ENCODE data around the gene PIP5K1C.

The PIP5K1C gene

DNA sequence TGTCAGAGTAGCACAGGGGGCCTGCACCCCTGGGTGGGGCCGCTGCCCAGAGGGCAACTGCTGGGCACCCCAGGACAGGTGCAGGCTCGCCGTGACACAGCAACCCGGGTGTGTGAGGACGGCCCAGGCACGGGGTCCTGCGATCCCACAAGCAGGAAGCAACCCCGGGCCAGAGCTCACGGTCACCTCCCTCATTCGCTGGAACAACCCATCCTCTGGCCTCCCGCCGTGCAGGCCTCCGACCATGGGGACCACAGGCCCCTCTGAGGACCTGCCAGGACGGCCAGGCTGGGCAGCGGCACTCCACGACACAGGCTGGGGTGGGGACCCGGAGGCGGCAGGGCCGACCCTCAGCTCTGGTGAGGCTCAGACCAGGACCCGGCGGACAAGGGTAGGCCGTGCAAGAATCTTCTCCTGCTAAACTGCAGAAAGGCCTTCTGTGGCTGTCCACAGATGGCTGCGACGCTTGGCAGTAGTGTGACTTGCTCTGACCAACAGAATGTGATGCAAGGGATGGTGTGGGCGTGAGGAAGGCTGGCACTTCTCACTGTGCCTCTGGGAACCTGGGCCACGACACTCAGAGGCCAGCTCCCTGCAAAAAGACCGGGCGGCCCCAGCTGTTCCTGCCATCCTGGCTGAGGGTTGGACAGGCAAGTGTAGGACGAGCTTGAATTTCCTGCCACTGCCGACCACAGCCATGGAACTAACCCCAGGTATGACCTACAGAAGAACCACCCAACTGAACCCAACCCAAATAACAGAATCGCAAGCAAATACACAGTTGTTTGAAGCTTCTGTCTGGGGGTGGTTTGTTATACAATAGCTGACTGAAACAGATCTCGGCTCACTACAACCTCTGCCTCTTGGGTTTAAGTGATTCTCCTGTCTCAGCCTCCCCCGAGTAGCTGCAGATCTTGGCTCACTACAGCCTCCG, 26.5 kb downstream of the PIP5K1C start:
- TF ChIP-seq, protein P1, sequence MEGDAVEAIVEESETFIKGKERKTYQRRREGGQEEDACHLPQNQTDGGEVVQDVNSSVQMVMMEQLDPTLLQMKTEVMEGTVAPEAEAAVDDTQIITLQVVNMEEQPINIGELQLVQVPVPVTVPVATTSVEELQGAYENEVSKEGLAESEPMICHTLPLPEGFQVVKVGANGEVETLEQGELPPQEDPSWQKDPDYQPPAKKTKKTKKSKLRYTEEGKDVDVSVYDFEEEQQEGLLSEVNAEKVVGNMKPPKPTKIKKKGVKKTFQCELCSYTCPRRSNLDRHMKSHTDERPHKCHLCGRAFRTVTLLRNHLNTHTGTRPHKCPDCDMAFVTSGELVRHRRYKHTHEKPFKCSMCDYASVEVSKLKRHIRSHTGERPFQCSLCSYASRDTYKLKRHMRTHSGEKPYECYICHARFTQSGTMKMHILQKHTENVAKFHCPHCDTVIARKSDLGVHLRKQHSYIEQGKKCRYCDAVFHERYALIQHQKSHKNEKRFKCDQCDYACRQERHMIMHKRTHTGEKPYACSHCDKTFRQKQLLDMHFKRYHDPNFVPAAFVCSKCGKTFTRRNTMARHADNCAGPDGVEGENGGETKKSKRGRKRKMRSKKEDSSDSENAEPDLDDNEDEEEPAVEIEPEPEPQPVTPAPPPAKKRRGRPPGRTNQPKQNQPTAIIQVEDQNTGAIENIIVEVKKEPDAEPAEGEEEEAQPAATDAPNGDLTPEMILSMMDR (IDR thresholded peaks at IDR 0.05; ENCODE audit: insufficient read depth, missing control alignments), result no peak
- FAIRE-seq (no peak), DNase-seq (ENCODE audit: insufficient read length, low spot score) (no peak)

DNA sequence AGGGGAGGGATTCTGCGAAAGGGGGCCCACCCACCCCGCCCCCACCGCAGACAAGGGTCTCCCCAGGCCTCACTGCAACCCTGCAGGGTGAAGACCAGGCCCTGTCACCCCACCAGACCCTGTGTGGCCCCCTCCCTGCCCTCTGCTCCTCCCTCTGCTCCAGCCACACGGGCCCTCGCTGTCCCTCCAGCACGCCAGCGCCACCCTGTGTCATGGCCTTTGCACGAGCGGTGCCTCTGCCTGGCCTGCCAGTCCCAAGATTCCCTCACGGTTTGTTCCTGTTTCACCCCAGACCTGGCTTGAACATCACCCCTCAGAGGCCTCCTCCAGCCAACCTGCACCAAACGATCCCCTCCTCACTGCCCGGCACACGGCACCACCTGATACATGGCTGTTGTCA, 27.3 kb downstream of the PIP5K1C start:
- TF ChIP-seq, protein P1 (IDR thresholded peaks at IDR 0.05; ENCODE audit: insufficient read depth, missing control alignments), result no peak
- DNase-seq (ENCODE audit: insufficient read length, low spot score) (no peak), FAIRE-seq (no peak)

DNA sequence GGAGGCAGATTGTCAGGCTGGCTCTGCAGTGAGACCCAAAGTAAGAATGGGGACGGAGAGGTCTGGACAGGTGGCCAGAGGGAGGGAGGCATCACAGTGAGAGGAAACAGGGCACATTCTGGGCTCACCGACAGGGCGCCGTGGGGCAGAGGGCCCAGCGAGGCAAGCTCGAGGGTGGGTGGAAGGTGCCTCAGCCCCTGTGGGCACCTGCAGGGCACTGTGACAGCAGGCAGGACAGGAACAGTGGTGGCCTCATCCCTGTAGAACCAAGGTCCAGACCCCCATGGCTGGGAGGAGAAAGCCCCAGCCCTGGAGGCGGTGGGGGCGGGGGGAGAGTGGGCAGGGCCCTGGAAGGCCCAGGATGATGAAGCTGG, 27.7 kb downstream of the PIP5K1C start:
- no peak for FAIRE-seq
- no peak for DNase-seq (ENCODE audit: insufficient read length, low spot score)
- TF ChIP-seq, protein P1 (IDR thresholded peaks at IDR 0.05; ENCODE audit: insufficient read depth, missing control alignments), result no peak

DNA sequence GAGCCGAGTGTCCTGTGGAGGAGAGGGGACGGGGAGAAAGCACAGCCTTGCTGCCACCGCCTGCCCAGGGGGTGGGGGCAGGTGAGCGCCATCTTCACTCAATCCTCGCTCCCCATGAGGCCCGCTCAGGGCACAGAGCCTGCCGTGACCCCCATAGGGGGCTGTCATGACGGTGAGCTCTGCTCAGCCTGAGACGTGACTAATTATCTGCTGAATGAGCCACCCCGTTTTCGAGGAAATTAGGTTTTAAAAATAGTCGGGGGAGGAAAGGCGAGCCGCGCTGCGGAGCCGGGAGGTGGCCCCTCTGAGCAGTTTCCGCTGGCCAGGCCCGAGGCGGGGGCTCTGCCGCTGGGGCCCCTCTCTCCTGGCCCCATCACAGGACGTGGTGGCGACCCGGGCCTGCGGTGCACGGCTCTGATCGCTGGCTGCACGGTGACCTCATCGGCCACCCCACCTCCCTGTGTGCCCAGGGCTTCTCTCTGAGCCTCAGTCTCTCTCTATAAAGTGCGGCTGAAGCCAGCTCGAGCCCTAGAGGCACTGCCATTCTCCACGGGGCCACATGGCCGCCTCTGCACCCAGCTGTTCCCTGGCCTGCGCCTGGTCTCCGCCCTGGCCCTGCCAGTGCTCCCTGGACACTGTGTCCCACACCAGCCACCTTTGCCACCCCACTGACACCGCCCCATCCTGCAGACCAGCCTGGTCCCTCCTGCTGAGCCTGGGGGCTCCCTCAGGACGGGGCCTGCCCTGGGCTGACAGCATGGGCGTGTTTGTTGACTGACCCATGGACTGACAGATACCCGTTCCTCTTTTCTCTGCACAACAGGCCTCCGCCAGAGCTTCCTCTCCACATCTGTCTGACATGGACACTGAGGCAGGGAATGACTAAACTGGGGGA, 28.3 kb downstream of the PIP5K1C start:
- TF ChIP-seq, protein P1 (IDR thresholded peaks at IDR 0.05; ENCODE audit: insufficient read depth, missing control alignments), result no peak
- DNase-seq (ENCODE audit: insufficient read length, low spot score), result no peak
- FAIRE-seq, result no peak

DNA sequence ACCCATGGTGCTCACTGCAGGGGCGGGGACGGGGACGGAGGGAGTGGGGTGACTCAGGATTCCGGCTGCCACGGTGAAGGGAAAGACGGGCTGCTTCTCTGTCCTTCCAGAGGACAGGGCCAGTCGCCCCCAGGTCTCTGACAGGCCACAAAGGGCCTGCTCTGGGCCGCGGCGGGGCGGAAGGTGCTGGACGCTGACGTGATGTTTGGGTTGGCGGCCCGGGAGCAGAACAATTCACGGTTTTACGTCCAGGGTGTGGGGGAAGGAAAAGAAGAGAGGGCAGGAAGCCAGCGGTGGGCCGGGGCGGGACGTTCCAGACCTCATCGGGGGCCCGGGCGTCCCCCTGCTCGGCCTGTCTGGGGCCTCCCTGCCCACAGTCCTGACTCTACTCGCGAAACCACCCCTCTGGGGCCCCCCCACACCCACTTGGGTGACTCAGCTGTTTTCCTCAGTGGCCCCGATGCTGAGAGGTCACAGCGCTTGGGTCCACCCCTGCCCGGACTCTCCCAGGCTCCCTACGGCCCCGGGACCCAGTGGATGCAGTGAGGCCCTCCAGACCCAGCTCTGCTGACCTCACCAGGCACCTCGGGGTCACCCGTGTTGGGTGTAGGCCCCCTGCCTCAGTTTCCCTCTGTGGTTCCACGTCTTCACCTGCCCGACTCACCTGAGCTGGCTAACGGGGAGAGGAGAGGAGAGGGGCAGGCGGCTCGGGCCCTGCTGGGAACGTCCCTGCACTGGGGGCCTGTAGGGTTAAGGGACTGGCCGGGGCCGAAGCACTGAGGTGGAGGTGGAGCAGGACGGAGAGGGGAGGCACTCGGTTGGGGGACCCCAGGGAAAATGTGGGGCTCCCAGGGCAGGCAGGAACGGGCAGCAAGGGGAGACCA, 29.2 kb downstream of the PIP5K1C start:
- no peak for DNase-seq (ENCODE audit: insufficient read length, low spot score)

More for the DNA sequence above, 29.2 kb downstream of the PIP5K1C start:
- TF ChIP-seq, protein P1 (IDR thresholded peaks at IDR 0.05; ENCODE audit: insufficient read depth, missing control alignments), result no peak
- FAIRE-seq, result no peak

Measured in D721Med (cell line).